ENCODE measurements around the gene ETV7.

- TF ChIP-seq CTCF (IDR thresholded peaks at IDR 0.05) (no peak), POLR2A (IDR thresholded peaks at IDR 0.05) (no peak)
Observed at GRCh38 chr6:36357872-36358225, 29.6 kb downstream of the ETV7 start.

Data from body of pancreas (tissue), 4 donors.